B cell (primary cell): ENCODE data around the gene B4GALT1. TPM values are rescaled to one million over a fixed set of nuclear protein-coding genes. Genes with fewer than 3 reads are reported as not detected.

Experiments used
- ATAC-seq: fragments of 200-7000 bp; cut with Tn5 transposase; one replicate; pipeline ENCODE4 v1.10.0; 2021; ENCODE audit warnings: low read depth, mild to moderate bottlenecking, moderate number of reproducible peaks, moderate library complexity
- CTCF ChIA-PET: fragments of 350-600 bp; sonication (Branson Sonifier 250); formaldehyde crosslinking; loops from one replicate; lab custom pipeline; 2021; ENCODE audit warnings: antibody characterized with exemption, inconsistent platforms; lab: Charles Lee
- POLR2A ChIA-PET: fragments of 350-600 bp; sonication (Branson Sonifier 250); formaldehyde crosslinking; loops from one replicate; lab custom pipeline; 2021; ENCODE audit warnings: antibody characterized with exemption; lab: Charles Lee
- DNase-seq: peaks from one replicate; pipeline ENCODE4 v3.0.0; 2013
- H2AFZ ChIP-seq: 2 replicates; pipeline ENCODE4 v1.6.1; 2012; ENCODE audit warnings: mild to moderate bottlenecking, low read depth, low read length; ENCODE audit not compliant: insufficient read depth, poor library complexity, severe bottlenecking
- H3K27ac ChIP-seq, 2 donors: 1 replicate in 1 of 2; 2 replicates in 1 of 2; pipeline ENCODE4 v1.5.1; 2012 to 2013; ENCODE audit warnings: low read length in 2 of 2, mild to moderate bottlenecking in 2 of 2, moderate library complexity in 1 of 2
- H3K27me3 ChIP-seq, 4 experiments: fragments of 200-600 bp in 1 of 4; sonication (generic) in 1 of 4; replicated peaks in 1 of 4; 1 replicate in 2 of 4; 2 replicates in 2 of 4; pipeline versions ENCODE4 v1.6.1 to v1.7.0; 2013 to 2016; ENCODE audit warnings: low read length in 3 of 4, mild to moderate bottlenecking in 2 of 4, mixed read lengths in 1 of 4, moderate library complexity in 1 of 4; ENCODE audit not compliant: insufficient read depth in 4 of 4, control insufficient read depth in 3 of 4; ENCODE audit errors: control extremely low read depth in 1 of 4
- H3K36me3 ChIP-seq, 2 experiments: replicated peaks in 1 of 2; 1 replicate in 1 of 2; 2 replicates in 1 of 2; pipeline versions ENCODE4 v1.6.1 to v1.7.1; 2013; ENCODE audit warnings: low read length in 1 of 2; ENCODE audit not compliant: insufficient read depth in 2 of 2, control insufficient read depth in 1 of 2; ENCODE audit errors: control extremely low read depth in 1 of 2, extremely low read depth in 1 of 2
- H3K4me1 ChIP-seq, 2 donors: fragments of 200-600 bp in 1 of 2; sonication (generic) in 1 of 2; 1 replicate in 1 of 2; 2 replicates in 1 of 2; pipeline versions ENCODE4 v1.5.1 to v1.6.1; 2013 to 2017; ENCODE audit warnings: low read length in 2 of 2; ENCODE audit not compliant: control insufficient read depth in 2 of 2, insufficient read depth in 2 of 2
- H3K4me2 ChIP-seq: replicated peaks from 2 replicates; pipeline ENCODE3; 2012; ENCODE audit warnings: mild to moderate bottlenecking, low read depth, low read length; ENCODE audit not compliant: poor library complexity, severe bottlenecking
- H3K4me3 ChIP-seq, 5 experiments: fragments of 200-600 bp in 1 of 5; sonication (generic) in 1 of 5; 1 replicate in 3 of 5; 2 replicates in 2 of 5; pipeline versions ENCODE4 v1.5.1 to v1.7.0; 2011 to 2016; ENCODE audit warnings: low read length in 4 of 5, mild to moderate bottlenecking in 4 of 5, low read depth in 2 of 5, control low read depth in 1 of 5, moderate library complexity in 1 of 5; ENCODE audit not compliant: insufficient read depth in 1 of 5; ENCODE audit errors: control extremely low read depth in 1 of 5, extremely low read depth in 1 of 5
- H3K79me2 ChIP-seq: fragments of 200-600 bp; sonication (generic); one replicate; pipeline ENCODE4 v1.6.0; 2016; ENCODE audit warnings: low read length; ENCODE audit not compliant: control insufficient read depth, insufficient read depth
- H3K9ac ChIP-seq: fragments of 200-600 bp; sonication (generic); 2 replicates; pipeline ENCODE4 v1.6.1; 2017; ENCODE audit warnings: mild to moderate bottlenecking, low read length, moderate library complexity
- H3K9me3 ChIP-seq, 3 donors: one replicate each; pipeline versions ENCODE4 v1.6.1 to v1.7.1; 2013; ENCODE audit warnings: low read length in 2 of 3; ENCODE audit not compliant: control insufficient read depth in 2 of 3, insufficient read depth in 1 of 3; ENCODE audit errors: control extremely low read depth in 1 of 3
- H4K20me1 ChIP-seq: 2 replicates; pipeline ENCODE4 v1.6.0; 2012; ENCODE audit warnings: mild to moderate bottlenecking, low read length; ENCODE audit not compliant: insufficient read depth, control insufficient read depth, poor library complexity, severe bottlenecking
- H3K27ac Mint-ChIP-seq: one replicate; pipeline ENCODE4 v1.8.0; 2021; ENCODE audit warnings: mixed read lengths
- H3K27me3 Mint-ChIP-seq: one replicate; pipeline ENCODE4 v1.8.0; 2021; ENCODE audit warnings: mixed read lengths
- H3K4me1 Mint-ChIP-seq: one replicate; pipeline ENCODE4 v1.8.0; 2021; ENCODE audit warnings: mixed read lengths
- H3K4me3 Mint-ChIP-seq: one replicate; pipeline ENCODE4 v1.8.0; 2021; ENCODE audit warnings: mixed read lengths
- H3K9me3 Mint-ChIP-seq: one replicate; pipeline ENCODE4 v1.8.0; 2022; ENCODE audit warnings: mixed read lengths; ENCODE audit not compliant: insufficient read depth
- EZH2 ChIP-seq: IDR thresholded peaks from 2 replicates; pipeline ENCODE4 v1.6.1; 2012; ENCODE audit warnings: borderline replicate concordance, low read depth, mild to moderate bottlenecking, moderate library complexity, low read length; ENCODE audit not compliant: insufficient read depth, poor library complexity, severe bottlenecking
- WGBS: methylation state at CpG from one replicate; pipeline ENCODE4 v1.1.5; 2013; ENCODE audit warnings: missing lambda C conversion rate; ENCODE audit not compliant: insufficient coverage; 5-methylcytosine and 5-hydroxymethylcytosine counted together
- intact Hi-C: fragments of 100-400 bp; cut with micrococcal nuclease; formaldehyde crosslinking; loops from one replicate; pipeline ENCODE4 v1.10.0; 2022
- polyA plus RNA-seq: library from polyadenylated mRNA; depleted of rRNA; stranded (reverse); fragments of >200 nt; gene quantifications from 2 replicates; pipeline ENCODE4 v1.2.3, GENCODE V29; 2012
- total RNA-seq, 2 donors: library from RNA; stranded (reverse); fragments of 120-200 nt in 1 of 2; gene quantifications; 1 replicate in 1 of 2; 2 replicates in 1 of 2; pipeline versions ENCODE4 v1.2.3 to v1.2.4, GENCODE V29; 2013 to 2022
- TF ChIP-seq, protein P1 (sequence below): fragments of 200-600 bp; IDR thresholded peaks from one replicate; pipeline ENCODE4 v1.8.0; 2022; ENCODE audit warnings: antibody characterized with exemption, mild to moderate bottlenecking

Gene B4GALT1
- total and polyA plus RNA-seq, 2 donors (not counting 1 experiment from before 2014, with no cell fraction given), result 49.2 to 201 TPM

DNA sequence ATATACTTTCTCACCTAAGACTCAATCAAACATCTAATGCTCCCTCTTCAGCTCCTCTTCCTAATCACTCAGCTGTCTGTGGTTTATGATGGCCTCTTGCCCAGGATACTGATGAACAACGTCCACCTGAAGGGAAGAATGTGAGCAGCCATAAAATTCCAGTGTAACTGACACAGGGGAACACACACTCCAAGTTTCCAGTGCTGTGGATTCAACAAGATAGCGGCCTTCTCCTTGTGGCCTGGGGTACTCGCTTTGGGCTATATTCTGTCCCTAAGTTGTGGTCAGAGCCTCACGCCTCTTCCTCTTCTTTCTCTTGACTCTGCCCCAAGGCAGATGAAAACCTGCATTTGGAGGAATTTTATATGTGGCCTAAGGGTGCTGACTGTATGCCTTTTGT lies 11.7 kb downstream of the B4GALT1 start:
- no peaks in the 10 kb centered on the region for H3K9me3 ChIP-seq
- no peak for TF ChIP-seq EZH2
- TF ChIP-seq, protein P1, sequence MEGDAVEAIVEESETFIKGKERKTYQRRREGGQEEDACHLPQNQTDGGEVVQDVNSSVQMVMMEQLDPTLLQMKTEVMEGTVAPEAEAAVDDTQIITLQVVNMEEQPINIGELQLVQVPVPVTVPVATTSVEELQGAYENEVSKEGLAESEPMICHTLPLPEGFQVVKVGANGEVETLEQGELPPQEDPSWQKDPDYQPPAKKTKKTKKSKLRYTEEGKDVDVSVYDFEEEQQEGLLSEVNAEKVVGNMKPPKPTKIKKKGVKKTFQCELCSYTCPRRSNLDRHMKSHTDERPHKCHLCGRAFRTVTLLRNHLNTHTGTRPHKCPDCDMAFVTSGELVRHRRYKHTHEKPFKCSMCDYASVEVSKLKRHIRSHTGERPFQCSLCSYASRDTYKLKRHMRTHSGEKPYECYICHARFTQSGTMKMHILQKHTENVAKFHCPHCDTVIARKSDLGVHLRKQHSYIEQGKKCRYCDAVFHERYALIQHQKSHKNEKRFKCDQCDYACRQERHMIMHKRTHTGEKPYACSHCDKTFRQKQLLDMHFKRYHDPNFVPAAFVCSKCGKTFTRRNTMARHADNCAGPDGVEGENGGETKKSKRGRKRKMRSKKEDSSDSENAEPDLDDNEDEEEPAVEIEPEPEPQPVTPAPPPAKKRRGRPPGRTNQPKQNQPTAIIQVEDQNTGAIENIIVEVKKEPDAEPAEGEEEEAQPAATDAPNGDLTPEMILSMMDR, result no peak
- peak overlapping the region; percentile 62 for H3K4me3 Mint-ChIP-seq
- H3K27me3 Mint-ChIP-seq, result no peaks in the 10 kb centered on the region
- H3K79me2 ChIP-seq, result peaks cover 98% of the 10 kb centered on the region
- H3K9ac ChIP-seq, result peak overlapping the region; percentile 12
- peak overlapping the region; percentile 91 for H3K27ac Mint-ChIP-seq
- H3K4me1 Mint-ChIP-seq, result peaks cover 92% of the 10 kb centered on the region
- H3K36me3 ChIP-seq, result peaks cover 0 to 4% of the 10 kb centered on the region in 2 experiments
- peaks cover 6% of the 10 kb centered on the region for H4K20me1 ChIP-seq
- no peaks in the 10 kb centered on the region for H3K9me3 Mint-ChIP-seq
- intact Hi-C loops, result no loop called here
- ChIA-PET POLR2A (interaction anchor here (0.5 to 2.2 kb wide), 5 partner anchors 11 to 105 kb away, joined by 3 to 8 read pairs (median 6); partner anchors contain the start of gene B4GALT1), CTCF (interaction anchor here (0.6 to 0.9 kb wide), 3 partner anchors 20 to 31 kb away, joined by 4 read pairs; no protein-coding TSS in a partner anchor)
- H3K27ac ChIP-seq, result peak overlapping the region; percentile 76 to 92
- DNase-seq, result no peak
- WGBS, result 53% methylated on average over 2 of the region's 4 CpGs
- H3K4me3 ChIP-seq, result peak overlapping the region in 1 of 5 experiments; percentile 12
- H2AFZ ChIP-seq, result no peak overlapping the region
- H3K4me2 ChIP-seq, result peak overlapping the region; percentile 69
- H3K4me1 ChIP-seq, result peaks cover 94 to 96% of the 10 kb centered on the region in 2 donors
- H3K27me3 ChIP-seq, result no peaks in the 10 kb centered on the region
- ATAC-seq, result no peak

DNA sequence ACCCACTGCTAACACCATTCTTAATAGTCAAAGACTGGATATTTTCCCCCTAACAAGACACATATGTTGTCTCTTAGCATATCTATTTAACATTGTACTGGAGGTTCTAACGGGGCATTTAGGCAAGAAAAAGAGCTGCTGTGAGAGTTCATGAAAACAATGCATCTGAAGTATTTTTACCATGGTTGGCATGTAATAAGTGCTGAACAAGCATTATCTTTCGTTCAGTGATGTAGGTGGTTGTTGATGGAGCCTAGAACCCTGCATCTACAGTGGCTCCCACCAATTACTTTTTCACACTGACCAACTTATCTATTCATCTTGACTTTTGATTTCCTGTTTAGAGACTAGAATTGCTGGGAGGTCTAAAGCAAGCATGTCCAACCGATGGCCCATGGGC lies 12.8 kb downstream of the B4GALT1 start:
- peak overlapping the region in 3 of 5 experiments; percentile 3 to 38 (median 29) for H3K4me3 ChIP-seq
- peak overlapping the region; percentile 76 for H3K4me3 Mint-ChIP-seq
- ATAC-seq, result no peak
- intact Hi-C loops, result no loop called here
- TF ChIP-seq, protein P1, result no peak
- TF ChIP-seq EZH2, result no peak
- H3K27ac ChIP-seq, result peak overlapping the region; percentile 76 to 92
- no peaks in the 10 kb centered on the region for H3K27me3 ChIP-seq
- no peaks in the 10 kb centered on the region for H3K9me3 ChIP-seq
- POLR2A ChIA-PET, result interaction anchor here (0.8 to 2.2 kb wide), 2 partner anchors 13 to 14 kb away, joined by 3 to 8 read pairs; partner anchors contain the start of gene B4GALT1
- no peaks in the 10 kb centered on the region for H3K9me3 Mint-ChIP-seq
- H4K20me1 ChIP-seq, result peaks cover 7% of the 10 kb centered on the region
- peaks cover 87% of the 10 kb centered on the region for H3K4me1 Mint-ChIP-seq
- H3K4me1 ChIP-seq, result peaks cover 88 to 94% of the 10 kb centered on the region in 2 donors
- peaks cover 0 to 4% of the 10 kb centered on the region in 2 experiments for H3K36me3 ChIP-seq
- H3K4me2 ChIP-seq, result peak overlapping the region; percentile 69
- H3K9ac ChIP-seq, result peak overlapping the region; percentile 17
- CTCF ChIA-PET, result no interaction called here
- H3K27me3 Mint-ChIP-seq, result no peaks in the 10 kb centered on the region
- no peak for DNase-seq
- peaks cover 98% of the 10 kb centered on the region for H3K79me2 ChIP-seq
- no peak overlapping the region for H2AFZ ChIP-seq
- H3K27ac Mint-ChIP-seq, result peak overlapping the region; percentile 91
- no CpG with 5 or more reads among the region's 3 CpGs for WGBS
